GM20431 (cell line): ENCODE results near the gene BCAN.
"Not testable (repeated sequence)": the region's sequence is repeated elsewhere in the genome, so short reads cannot be mapped to it uniquely, and the experiment has no call there.

Experiments used
- in situ Hi-C: fragments of 300-500 bp; cut with MseI, MboI; formaldehyde crosslinking; loops from one replicate; pipeline ENCODE4 v1.15.0; 2020; ENCODE audit warnings: low sequenced_read_pairs; ENCODE audit not compliant: unreplicated experiment

The BCAN gene

GRCh38 chr1:156641761-156642264 is at the start of gene BCAN:
BCAN (plus strand) TSS chr1:156642117; CDS start chr1:156646055, 3,938 bp downstream.
- in situ Hi-C loops = no loop called here

- in situ Hi-C loops = no loop called here
These were observed 49.6 kb upstream of the BCAN start for GRCh38 chr1:156592158-156592909.

- in situ Hi-C loops = no loop called here
These were observed 48.8 kb upstream of the BCAN start for GRCh38 chr1:156592910-156593660.

GRCh38 chr1:156593661-156593989 is 48.3 kb upstream of the BCAN start:
- in situ Hi-C loops = no loop called here

- in situ Hi-C loops = no loop called here
These were observed 47.7 kb upstream of the BCAN start for GRCh38 chr1:156594190-156594589.

GRCh38 chr1:156595016-156595415 is 46.9 kb upstream of the BCAN start:
- in situ Hi-C loops = no loop called here

- in situ Hi-C loops = no loop called here
These were observed 45.5 kb upstream of the BCAN start for GRCh38 chr1:156596426-156596825.

GRCh38 chr1:156598125-156598524 is 43.8 kb upstream of the BCAN start:
- in situ Hi-C loops = no loop called here

GRCh38 chr1:156598731-156599432 is 43.0 kb upstream of the BCAN start:
- in situ Hi-C loops = no loop called here

- in situ Hi-C loops = no loop called here
These were observed 42.1 kb upstream of the BCAN start for GRCh38 chr1:156599811-156600210.

- in situ Hi-C loops = no loop called here
These were observed 41.2 kb upstream of the BCAN start for GRCh38 chr1:156600733-156601121.

- in situ Hi-C loops = no loop called here
These were observed 40.6 kb upstream of the BCAN start, which contains the start of gene GPATCH4 for GRCh38 chr1:156601122-156601830. GPATCH4 (minus strand) TSS chr1:156601479.

GRCh38 chr1:156601892-156602291 is 40.0 kb upstream of the BCAN start:
- in situ Hi-C loops = no loop called here

GRCh38 chr1:156602557-156602993 is 39.3 kb upstream of the BCAN start:
- in situ Hi-C loops = no loop called here

- in situ Hi-C loops = not testable (repeated sequence)
These were observed 34.6 kb upstream of the BCAN start for GRCh38 chr1:156607344-156607743.

- in situ Hi-C loops = no loop called here
These were observed 33.8 kb upstream of the BCAN start for GRCh38 chr1:156608036-156608674.

- in situ Hi-C loops = no loop called here
These were observed 32.9 kb upstream of the BCAN start for GRCh38 chr1:156608981-156609380.

- in situ Hi-C loops = not testable (repeated sequence)
These were observed 31.8 kb upstream of the BCAN start for GRCh38 chr1:156610072-156610471.

- in situ Hi-C loops = no loop called here
These were observed 29.3 kb upstream of the BCAN start for GRCh38 chr1:156612666-156613065.

- in situ Hi-C loops = no loop called here
These were observed 26.0 kb upstream of the BCAN start for GRCh38 chr1:156615946-156616345.
